ENCODE data around the gene PRM3.

Gene PRM3

GRCh38 chr16:11276143-11276895 lies 2.9 kb upstream of the PRM3 start, which contains the start of gene PRM2:
PRM2 (minus strand) TSS chr16:11276480; CDS start chr16:11276370, 110 bp downstream.
- Histone ChIP-seq H3K4me1 (ENCODE audit: control insufficient read depth in 1 of 2, insufficient read depth in 2 of 2, low read length in 2 of 2) (no peaks in the 10 kb centered on the region), H3K9me3 (ENCODE audit: control insufficient read depth in 1 of 2, low read length in 2 of 2) (no peaks in the 10 kb centered on the region), H3K27ac (ENCODE audit: low read length) (no peak within 1 kb of the TSS), H3K27me3 (ENCODE audit: low read depth, low read length) (no peaks in the 10 kb centered on the region), H3K4me3 (ENCODE audit: low read depth in 1 of 2, low read length in 2 of 2) (no peak within 1 kb of the TSS), H3K36me3 (ENCODE audit: control insufficient read depth in 1 of 2, insufficient read depth in 2 of 2, low read length in 2 of 2) (no peaks in the 10 kb centered on the region)

DNA sequence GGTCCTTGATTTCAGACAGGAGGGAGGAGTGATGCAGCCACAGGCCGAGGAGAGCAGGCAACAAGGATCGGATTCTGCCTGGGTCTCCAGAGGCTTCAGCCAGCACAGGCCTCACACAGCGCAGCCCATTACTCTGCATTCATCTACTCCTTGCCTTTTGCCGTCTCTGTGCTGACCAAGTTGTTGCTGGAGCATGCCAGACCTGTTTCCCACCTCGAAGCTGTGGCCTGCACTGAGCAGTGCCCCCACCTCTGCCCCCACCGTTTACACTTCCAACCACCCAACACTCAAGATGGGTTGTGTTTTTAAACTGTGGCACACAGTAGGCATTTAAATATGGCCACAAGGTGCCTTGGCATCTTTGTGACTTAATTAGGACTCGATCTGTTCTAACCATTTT lies 1.5 kb upstream of the PRM3 start:
- Histone ChIP-seq H3K4me1 (ENCODE audit: control insufficient read depth in 1 of 2, insufficient read depth in 2 of 2, low read length in 2 of 2) (no peaks in the 10 kb centered on the region), H3K9me3 (ENCODE audit: control insufficient read depth in 1 of 2, low read length in 2 of 2) (no peaks in the 10 kb centered on the region), H3K36me3 (ENCODE audit: control insufficient read depth in 1 of 2, insufficient read depth in 2 of 2, low read length in 2 of 2) (no peaks in the 10 kb centered on the region), H3K27ac (ENCODE audit: low read length) (no peak overlapping the region), H3K4me3 (ENCODE audit: low read depth in 1 of 2, low read length in 2 of 2) (no peak overlapping the region), H3K27me3 (ENCODE audit: low read depth, low read length) (no peaks in the 10 kb centered on the region)

DNA sequence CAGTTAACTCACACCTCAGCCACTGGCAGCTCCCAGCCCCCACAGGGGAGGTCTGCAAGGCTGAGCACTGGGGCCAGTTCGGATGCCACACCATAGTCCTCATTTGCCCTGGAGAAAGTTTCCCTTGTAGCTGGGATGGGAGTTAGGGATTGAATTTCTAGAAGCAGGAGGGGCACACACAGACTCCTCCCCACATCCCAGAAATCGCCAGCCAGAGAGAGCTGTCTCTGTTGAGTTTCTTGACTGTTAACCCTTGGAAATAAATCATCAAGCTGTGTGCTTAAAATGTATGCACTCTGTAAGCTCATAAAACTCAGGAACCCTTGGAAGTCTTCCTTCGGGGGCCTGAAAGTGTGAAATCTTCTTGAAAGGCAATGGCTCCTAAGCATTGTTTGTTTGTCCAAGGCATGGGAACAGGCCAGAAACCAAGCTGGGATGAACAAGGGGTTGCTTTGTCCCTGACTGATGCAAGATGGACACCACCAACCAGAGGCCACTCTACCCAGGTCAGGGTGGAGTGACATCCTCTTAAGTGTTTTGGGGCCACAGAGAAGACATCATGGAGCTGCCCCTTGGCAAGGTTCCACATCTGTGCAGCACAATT lies 394 bp upstream of the PRM3 start:
- Histone ChIP-seq H3K36me3 (ENCODE audit: control insufficient read depth in 1 of 2, insufficient read depth in 2 of 2, low read length in 2 of 2) (no peaks in the 10 kb centered on the region), H3K27me3 (ENCODE audit: low read depth, low read length) (no peaks in the 10 kb centered on the region), H3K9me3 (ENCODE audit: control insufficient read depth in 1 of 2, low read length in 2 of 2) (no peaks in the 10 kb centered on the region), H3K4me3 (ENCODE audit: low read depth in 1 of 2, low read length in 2 of 2) (no peak overlapping the region), H3K4me1 (ENCODE audit: control insufficient read depth in 1 of 2, insufficient read depth in 2 of 2, low read length in 2 of 2) (no peaks in the 10 kb centered on the region), H3K27ac (ENCODE audit: low read length) (no peak overlapping the region)

DNA sequence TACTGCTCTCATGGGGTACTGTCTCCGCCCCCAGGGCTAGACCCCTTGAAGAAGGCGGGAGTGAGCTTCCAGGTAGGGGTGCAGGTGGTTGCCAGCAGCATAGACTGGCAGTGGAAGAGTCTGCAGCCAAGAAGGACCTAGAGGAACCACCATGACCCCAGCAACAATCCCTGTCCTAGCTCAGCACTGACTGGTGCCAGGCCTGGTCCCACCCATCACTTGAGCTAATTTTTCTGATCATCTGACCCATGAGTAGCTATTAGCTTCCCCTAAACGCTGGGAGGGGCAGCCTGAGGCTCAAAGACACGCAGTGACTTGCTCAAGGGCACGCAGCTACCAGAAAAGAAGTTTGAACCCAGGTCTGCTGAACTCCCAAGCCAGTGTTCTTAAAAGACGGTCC lies 945 bp downstream of the PRM3 start:
- no peaks in the 10 kb centered on the region for H3K36me3 ChIP-seq (ENCODE audit: control insufficient read depth in 1 of 2, insufficient read depth in 2 of 2, low read length in 2 of 2)
- no peak overlapping the region for H3K4me3 ChIP-seq (ENCODE audit: low read depth in 1 of 2, low read length in 2 of 2)
- no peaks in the 10 kb centered on the region for H3K9me3 ChIP-seq (ENCODE audit: control insufficient read depth in 1 of 2, low read length in 2 of 2)
- H3K27me3 ChIP-seq (ENCODE audit: low read depth, low read length): no peaks in the 10 kb centered on the region
- H3K27ac ChIP-seq (ENCODE audit: low read length): no peak overlapping the region
- no peaks in the 10 kb centered on the region for H3K4me1 ChIP-seq (ENCODE audit: control insufficient read depth in 1 of 2, insufficient read depth in 2 of 2, low read length in 2 of 2)

- H3K9me3 ChIP-seq (ENCODE audit: control insufficient read depth in 1 of 2, low read length in 2 of 2): no peaks in the 10 kb centered on the region
- H3K36me3 ChIP-seq (ENCODE audit: control insufficient read depth in 1 of 2, insufficient read depth in 2 of 2, low read length in 2 of 2): no peaks in the 10 kb centered on the region
- H3K4me1 ChIP-seq (ENCODE audit: control insufficient read depth in 1 of 2, insufficient read depth in 2 of 2, low read length in 2 of 2): no peaks in the 10 kb centered on the region
- H3K27ac ChIP-seq (ENCODE audit: low read length): no peak overlapping the region
- H3K27me3 ChIP-seq (ENCODE audit: low read depth, low read length): no peaks in the 10 kb centered on the region
- H3K4me3 ChIP-seq (ENCODE audit: low read depth in 1 of 2, low read length in 2 of 2): no peak overlapping the region
Observed at GRCh38 chr16:11271610-11272009, 1.8 kb downstream of the PRM3 start.

- H3K4me1 ChIP-seq (ENCODE audit: control insufficient read depth in 1 of 2, insufficient read depth in 2 of 2, low read length in 2 of 2): no peaks in the 10 kb centered on the region
- no peak overlapping the region for H3K4me3 ChIP-seq (ENCODE audit: low read depth in 1 of 2, low read length in 2 of 2)
- H3K9me3 ChIP-seq (ENCODE audit: control insufficient read depth in 1 of 2, low read length in 2 of 2): no peaks in the 10 kb centered on the region
- H3K27ac ChIP-seq (ENCODE audit: low read length): no peak overlapping the region
- H3K36me3 ChIP-seq (ENCODE audit: control insufficient read depth in 1 of 2, insufficient read depth in 2 of 2, low read length in 2 of 2): no peaks in the 10 kb centered on the region
- H3K27me3 ChIP-seq (ENCODE audit: low read depth, low read length): no peaks in the 10 kb centered on the region
Observed at GRCh38 chr16:11270602-11271162, 2.7 kb downstream of the PRM3 start.

DNA sequence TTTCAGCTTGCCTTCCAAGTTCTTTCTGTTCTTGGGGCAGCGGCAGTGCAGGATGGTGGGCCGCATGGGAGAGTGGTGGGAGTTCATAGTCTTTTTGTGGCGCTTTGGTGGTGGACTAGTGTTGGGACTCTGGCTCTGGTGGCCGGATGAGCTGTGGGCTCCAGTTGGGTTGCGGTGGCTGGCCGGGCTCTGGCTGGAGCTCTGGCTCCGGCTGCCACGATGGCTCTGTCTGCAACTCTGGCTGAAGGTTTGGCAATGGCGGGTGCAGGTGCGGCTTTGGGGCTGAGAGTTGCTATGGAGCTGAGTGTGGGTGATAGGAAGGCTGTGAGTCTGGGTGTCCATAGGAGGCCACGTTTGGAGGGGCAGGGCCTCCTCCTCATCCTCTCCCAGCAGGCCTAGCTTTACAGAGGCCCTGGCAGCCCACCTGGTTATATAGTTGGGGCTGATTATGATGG lies 4.5 kb downstream of the PRM3 start, which contains the start of gene TNP2:
Gene TNP2 (minus strand): TSS at position 405 of the 455 bp plus-strand sequence. CDS start 63 bp downstream, at position 342.
- Histone ChIP-seq H3K36me3 (ENCODE audit: control insufficient read depth in 1 of 2, insufficient read depth in 2 of 2, low read length in 2 of 2) (no peaks in the 10 kb centered on the region), H3K27me3 (ENCODE audit: low read depth, low read length) (no peaks in the 10 kb centered on the region), H3K4me1 (ENCODE audit: control insufficient read depth in 1 of 2, insufficient read depth in 2 of 2, low read length in 2 of 2) (no peaks in the 10 kb centered on the region), H3K4me3 (ENCODE audit: low read depth in 1 of 2, low read length in 2 of 2) (no peak within 1 kb of the TSS), H3K9me3 (ENCODE audit: control insufficient read depth in 1 of 2, low read length in 2 of 2) (no peaks in the 10 kb centered on the region), H3K27ac (ENCODE audit: low read length) (no peak within 1 kb of the TSS)

DNA sequence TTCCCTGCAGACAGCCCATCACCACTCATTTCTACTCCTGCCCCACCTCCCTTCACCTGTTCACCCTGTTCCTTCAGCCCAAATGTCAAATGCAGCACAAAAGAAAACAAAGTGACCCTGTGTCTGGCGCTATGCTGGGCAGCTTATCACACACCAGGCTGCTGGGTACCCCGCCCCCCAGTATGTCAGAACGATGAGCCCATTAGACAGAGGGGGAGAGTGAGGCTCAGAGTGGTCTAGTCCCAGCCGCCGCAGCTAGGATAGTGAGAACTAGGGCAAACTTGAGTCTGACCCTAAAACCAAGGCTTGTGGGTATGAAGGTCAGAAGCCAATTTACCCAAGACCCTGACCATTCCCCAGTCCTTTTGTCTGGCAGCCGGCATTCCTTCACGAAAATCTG lies 8.3 kb downstream of the PRM3 start:
- no peak overlapping the region for H3K27ac ChIP-seq (ENCODE audit: low read length)
- H3K36me3 ChIP-seq (ENCODE audit: control insufficient read depth in 1 of 2, insufficient read depth in 2 of 2, low read length in 2 of 2): no peaks in the 10 kb centered on the region
- no peaks in the 10 kb centered on the region for H3K4me1 ChIP-seq (ENCODE audit: control insufficient read depth in 1 of 2, insufficient read depth in 2 of 2, low read length in 2 of 2)
- no peaks in the 10 kb centered on the region for H3K27me3 ChIP-seq (ENCODE audit: low read depth, low read length)
- no peak overlapping the region for H3K4me3 ChIP-seq (ENCODE audit: low read depth in 1 of 2, low read length in 2 of 2)
- no peaks in the 10 kb centered on the region for H3K9me3 ChIP-seq (ENCODE audit: control insufficient read depth in 1 of 2, low read length in 2 of 2)

DNA sequence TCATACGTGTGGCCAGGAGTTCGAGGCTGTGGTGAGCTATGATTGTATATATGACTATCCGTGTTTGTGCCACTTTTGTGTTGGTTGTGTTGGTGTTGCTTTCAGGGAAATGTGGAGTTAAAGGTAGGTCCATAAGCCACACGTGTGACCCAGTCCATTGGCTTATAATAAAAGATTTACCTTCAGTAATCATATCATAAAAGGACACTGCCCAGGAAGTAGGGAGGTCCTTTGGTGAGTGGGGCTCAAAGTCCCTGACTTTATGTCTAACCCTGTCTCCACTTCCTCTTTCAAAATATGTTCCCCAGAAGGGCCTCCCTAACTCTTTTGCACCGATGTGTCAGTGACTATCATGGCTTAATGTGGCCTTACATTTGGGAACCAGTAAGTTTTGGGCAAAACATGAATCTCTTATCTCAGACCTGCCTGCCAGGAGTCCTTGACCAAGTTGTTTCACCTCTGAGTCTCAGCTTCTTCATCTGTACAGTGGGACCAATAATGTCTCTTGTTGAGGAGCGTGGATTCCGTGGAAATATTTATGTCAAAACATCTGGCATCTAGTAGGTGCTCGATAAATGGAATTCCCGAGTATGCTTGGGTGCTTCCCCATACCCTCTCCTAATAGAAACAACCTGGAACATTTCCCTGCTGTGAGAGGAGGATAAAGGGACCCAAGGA lies 9.1 kb downstream of the PRM3 start:
- peaks cover under 1 to 1% of the 10 kb centered on the region in 2 donors for H3K4me1 ChIP-seq (ENCODE audit: control insufficient read depth in 1 of 2, insufficient read depth in 2 of 2, low read length in 2 of 2)
- no peaks in the 10 kb centered on the region for H3K9me3 ChIP-seq (ENCODE audit: control insufficient read depth in 1 of 2, low read length in 2 of 2)
- H3K36me3 ChIP-seq (ENCODE audit: control insufficient read depth in 1 of 2, insufficient read depth in 2 of 2, low read length in 2 of 2): no peaks in the 10 kb centered on the region
- no peak overlapping the region for H3K27ac ChIP-seq (ENCODE audit: low read length)
- H3K4me3 ChIP-seq (ENCODE audit: low read depth in 1 of 2, low read length in 2 of 2): no peak overlapping the region
- H3K27me3 ChIP-seq (ENCODE audit: low read depth, low read length): no peaks in the 10 kb centered on the region

DNA sequence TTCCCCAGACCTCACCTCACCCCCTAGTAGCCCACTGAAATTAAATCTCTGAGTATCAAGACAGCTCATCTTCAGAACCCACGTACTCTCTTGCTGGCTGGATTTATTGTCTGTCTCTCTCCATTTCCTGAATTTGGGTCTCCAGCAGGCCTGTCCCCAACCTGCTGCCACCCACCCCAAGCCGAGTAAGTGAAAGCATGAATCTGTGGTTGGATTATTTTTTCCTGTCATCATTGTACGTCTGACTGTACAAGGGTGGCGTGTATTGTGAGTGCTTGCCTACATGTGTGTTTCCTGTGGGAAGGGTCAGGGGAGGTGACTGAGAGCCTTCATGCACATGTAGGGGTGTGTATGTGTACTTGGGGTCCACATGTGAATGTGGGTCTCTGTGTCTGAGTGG lies 9.7 kb downstream of the PRM3 start:
- Histone ChIP-seq H3K9me3 (ENCODE audit: control insufficient read depth in 1 of 2, low read length in 2 of 2) (no peaks in the 10 kb centered on the region), H3K27me3 (ENCODE audit: low read depth, low read length) (no peaks in the 10 kb centered on the region), H3K4me1 (ENCODE audit: control insufficient read depth in 1 of 2, insufficient read depth in 2 of 2, low read length in 2 of 2) (peaks cover 6% of the 10 kb centered on the region in 2 donors), H3K4me3 (ENCODE audit: low read depth in 1 of 2, low read length in 2 of 2) (no peak overlapping the region), H3K27ac (ENCODE audit: low read length) (no peak overlapping the region), H3K36me3 (ENCODE audit: control insufficient read depth in 1 of 2, insufficient read depth in 2 of 2, low read length in 2 of 2) (no peaks in the 10 kb centered on the region)

- no peaks in the 10 kb centered on the region for H3K36me3 ChIP-seq (ENCODE audit: control insufficient read depth in 1 of 2, insufficient read depth in 2 of 2, low read length in 2 of 2)
- H3K4me1 ChIP-seq (ENCODE audit: control insufficient read depth in 1 of 2, insufficient read depth in 2 of 2, low read length in 2 of 2): peaks cover 6% of the 10 kb centered on the region in 2 donors
- no peak overlapping the region for H3K4me3 ChIP-seq (ENCODE audit: low read depth in 1 of 2, low read length in 2 of 2)
- no peaks in the 10 kb centered on the region for H3K9me3 ChIP-seq (ENCODE audit: control insufficient read depth in 1 of 2, low read length in 2 of 2)
- H3K27ac ChIP-seq (ENCODE audit: low read length): no peak overlapping the region
- H3K27me3 ChIP-seq (ENCODE audit: low read depth, low read length): no peaks in the 10 kb centered on the region
Observed at GRCh38 chr16:11262915-11263314, 10.5 kb downstream of the PRM3 start.

All from muscle layer of duodenum (tissue), 2 donors.